Ascending aorta (tissue), 2 donors: ENCODE measurements around the gene LAMA3. TPM values are rescaled to one million over a fixed set of nuclear protein-coding genes. Genes with fewer than 3 reads are reported as not detected.

Source experiments
- DNase-seq, 2 donors: peaks; one replicate each; pipeline ENCODE4 v3.0.0-alpha.2; 2019; ENCODE audit warnings: low spot score in 2 of 2
- H3K27ac ChIP-seq, 2 donors: fragments of 200-600 bp; sonication (generic); one replicate each; pipeline ENCODE4 v1.5.1; 2016 to 2017; ENCODE audit warnings: mild to moderate bottlenecking in 1 of 2
- H3K27me3 ChIP-seq: fragments of 200-600 bp; sonication (generic); one replicate; pipeline ENCODE4 v1.5.1; 2017
- H3K36me3 ChIP-seq, 2 donors: fragments of 200-600 bp; sonication (generic); one replicate each; pipeline ENCODE4 v1.5.1; 2016
- H3K4me1 ChIP-seq, 2 donors: fragments of 200-600 bp; sonication (generic); one replicate each; pipeline ENCODE4 v1.5.1; 2016 to 2017; ENCODE audit warnings: mild to moderate bottlenecking in 1 of 2
- H3K4me3 ChIP-seq, 2 donors: fragments of 200-600 bp; sonication (generic); one replicate each; pipeline ENCODE4 v1.5.1; 2016 to 2017; ENCODE audit warnings: mild to moderate bottlenecking in 1 of 2
- H3K9me3 ChIP-seq, 2 donors: fragments of 200-600 bp; sonication (generic); one replicate each; pipeline ENCODE4 v1.5.1; 2016
- CTCF ChIP-seq, 3 experiments: fragments of 200-600 bp in 2 of 3; fragments of 450-650 bp in 1 of 3; sonication (generic) in 2 of 3; IDR thresholded peaks; one replicate each; pipeline ENCODE4 v1.5.1; 2016 to 2019; ENCODE audit warnings: antibody characterized with exemption in 3 of 3, mild to moderate bottlenecking in 1 of 3, moderate library complexity in 1 of 3
- intact Hi-C: fragments of 100-400 bp; cut with DNase I; formaldehyde crosslinking; loops from one replicate; pipeline ENCODE4 v1.15.1; 2023
- total RNA-seq: library from RNA; depleted of rRNA; stranded (reverse); fragments of >200 nt; gene quantifications from one replicate; pipeline ENCODE4 v1.1.0, GENCODE V29; 2016

LAMA3 gene
- total RNA-seq, 1 donor from 2014 or later, result 27.2 TPM

- Histone ChIP-seq H3K27me3 (no peaks in the 10 kb centered on the region), H3K4me3 (no peak overlapping the region), H3K4me1 (no peaks in the 10 kb centered on the region), H3K36me3 (no peaks in the 10 kb centered on the region), H3K27ac (no peak overlapping the region), H3K9me3 (no peaks in the 10 kb centered on the region)
- no peak for TF ChIP-seq CTCF (IDR thresholded peaks at IDR 0.05)
- intact Hi-C loops, result no loop called here
- DNase-seq, result no peak
These were observed 74.1 kb downstream of the LAMA3 start for GRCh38 chr18:23763343-23763742.

DNA sequence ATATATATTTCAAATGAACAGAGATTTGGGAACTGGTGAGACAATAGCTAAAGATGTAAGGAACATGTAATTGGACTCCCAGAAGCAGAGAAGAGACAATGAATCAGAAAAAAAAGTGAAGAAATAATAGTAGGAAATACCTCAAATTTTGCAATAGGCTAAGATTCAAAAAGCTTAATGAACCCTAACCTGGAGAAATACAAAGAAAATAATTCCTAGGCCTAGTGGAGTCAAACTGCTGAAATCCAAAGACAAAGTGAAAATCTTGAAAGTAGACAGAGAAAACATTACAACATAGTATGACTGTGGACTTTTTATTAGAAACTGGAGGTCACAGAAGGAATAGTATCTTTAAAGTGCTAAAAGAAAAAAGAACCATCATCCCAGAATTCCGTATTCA is 76.7 kb downstream of the LAMA3 start:
- H3K4me1 ChIP-seq, result no peaks in the 10 kb centered on the region
- intact Hi-C loops, result no loop called here
- no peaks in the 10 kb centered on the region for H3K36me3 ChIP-seq
- H3K27ac ChIP-seq, result no peak overlapping the region
- H3K4me3 ChIP-seq, result no peak overlapping the region
- no peak for TF ChIP-seq CTCF (IDR thresholded peaks at IDR 0.05)
- no peaks in the 10 kb centered on the region for H3K27me3 ChIP-seq
- no peaks in the 10 kb centered on the region for H3K9me3 ChIP-seq
- DNase-seq, result no peak

GRCh38 chr18:23772327-23773024 is 83.2 kb downstream of the LAMA3 start:
- H3K27me3 ChIP-seq, result no peaks in the 10 kb centered on the region

DNA sequence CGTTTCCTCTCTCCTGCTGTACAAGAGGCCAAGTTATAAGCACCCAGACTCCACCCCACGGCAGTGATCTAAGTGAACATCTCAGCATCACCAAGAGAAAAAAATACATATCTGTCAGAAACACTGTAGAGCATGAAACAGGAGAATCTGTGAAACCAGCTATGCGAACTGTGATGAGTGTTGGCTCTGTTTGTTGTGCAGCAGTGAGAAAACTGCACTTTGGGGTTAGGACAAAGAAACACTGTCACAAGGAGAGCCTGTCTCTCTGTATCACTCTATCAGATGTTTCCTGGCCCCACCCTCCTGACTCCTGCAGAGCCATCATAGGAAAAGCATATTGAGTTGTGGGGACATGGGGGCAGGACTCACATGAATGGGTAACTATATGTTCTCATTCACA is 87.1 kb downstream of the LAMA3 start:
- H3K27me3 ChIP-seq, result no peaks in the 10 kb centered on the region
- no peak overlapping the region for H3K27ac ChIP-seq
- H3K4me3 ChIP-seq, result no peak overlapping the region
- no peak for DNase-seq
- H3K36me3 ChIP-seq, result no peaks in the 10 kb centered on the region
- H3K4me1 ChIP-seq, result no peaks in the 10 kb centered on the region
- TF ChIP-seq CTCF (IDR thresholded peaks at IDR 0.05), result no peak
- H3K9me3 ChIP-seq, result no peaks in the 10 kb centered on the region
- intact Hi-C loops, result no loop called here

More at GRCh38 chr18:23772327-23773024, 83.2 kb downstream of the LAMA3 start:
- TF ChIP-seq CTCF (IDR thresholded peaks at IDR 0.05), result no peak
- H3K4me1 ChIP-seq, result no peaks in the 10 kb centered on the region
- no peaks in the 10 kb centered on the region for H3K9me3 ChIP-seq
- no peak overlapping the region for H3K4me3 ChIP-seq
- no peak for DNase-seq
- no peak overlapping the region for H3K27ac ChIP-seq
- H3K36me3 ChIP-seq, result no peaks in the 10 kb centered on the region
- intact Hi-C loops, result no loop called here

DNA sequence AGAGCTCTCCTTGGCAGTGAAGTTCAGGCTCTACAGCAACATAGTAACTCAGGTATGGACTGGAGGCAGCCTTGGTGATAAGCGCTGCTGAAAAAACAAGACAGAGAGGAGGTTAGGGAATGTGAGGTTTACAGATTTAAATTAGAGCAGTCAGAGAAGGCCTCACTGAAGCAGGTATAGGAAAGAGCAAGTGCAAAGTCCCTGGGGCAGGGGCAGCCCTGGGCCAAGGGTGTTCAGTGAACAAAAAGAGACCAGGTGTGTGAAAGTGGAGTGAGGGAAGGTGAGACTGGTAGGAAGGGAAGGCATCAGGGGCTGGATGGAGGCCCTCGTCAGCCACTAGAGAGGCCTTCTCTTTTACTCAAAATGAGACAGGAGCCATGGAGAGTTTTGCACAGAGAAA is 89.6 kb downstream of the LAMA3 start:
- Histone ChIP-seq H3K4me3 (no peak overlapping the region), H3K27ac (no peak overlapping the region), H3K36me3 (no peaks in the 10 kb centered on the region), H3K4me1 (no peaks in the 10 kb centered on the region), H3K9me3 (no peaks in the 10 kb centered on the region), H3K27me3 (no peaks in the 10 kb centered on the region)
- no peak for TF ChIP-seq CTCF (IDR thresholded peaks at IDR 0.05)
- intact Hi-C loops, result no loop called here
- no peak for DNase-seq
